Measurements from ENCODE around the gene CC2D1A. TPM values are rescaled to one million over a fixed set of nuclear protein-coding genes. Genes with fewer than 3 reads are reported as not detected.
"Not testable (repeated sequence)": the region's sequence is repeated elsewhere in the genome, so short reads cannot be mapped to it uniquely, and the experiment has no call there.

Gene CC2D1A
- total RNA-seq, 6 donors from 2014 or later = 30.4 to 95.3 (median 35.3) TPM

- Histone ChIP-seq H3K27ac (peak overlapping the region in 1 of 4 donors; percentile 43), H3K9me3 (peaks cover 0 to 5% (median 2%) of the 10 kb centered on the region in 4 donors), H3K27me3 (no peaks in the 10 kb centered on the region), H3K4me1 (peaks cover 0 to 16% (median 7%) of the 10 kb centered on the region in 4 donors), H3K36me3 (peaks cover 25 to 90% (median 66%) of the 10 kb centered on the region in 4 donors), H3K4me3 (no peak overlapping the region)
- TF ChIP-seq CTCF (IDR thresholded peaks at IDR 0.05) (no peak), POLR2AphosphoS5 (IDR thresholded peaks at IDR 0.05) (no peak), POLR2A (IDR thresholded peaks at IDR 0.05) (no peak), EP300 (IDR thresholded peaks at IDR 0.05) (no peak)
- WGBS, 2 donors = 65 to 69% methylated on average over 10 to 14 of the region's 14 CpGs
- ATAC-seq (ENCODE audit: low FRiP score in 2 of 2) (no peak), DNase-seq (no peak)
These were observed 11.9 kb downstream of the CC2D1A start for GRCh38 chr19:13917888-13918406.

- no peak for ATAC-seq (ENCODE audit: low FRiP score in 2 of 2)
- 94 to 96% methylated on average over 24 to 31 of the region's 34 CpGs for WGBS, 2 donors
- H3K27me3 ChIP-seq = no peaks in the 10 kb centered on the region
- TF ChIP-seq POLR2AphosphoS5 (IDR thresholded peaks at IDR 0.05) = no peak
- TF ChIP-seq CTCF (IDR thresholded peaks at IDR 0.05) = no peak
- no peak for TF ChIP-seq POLR2A (IDR thresholded peaks at IDR 0.05)
- no peak for TF ChIP-seq EP300 (IDR thresholded peaks at IDR 0.05)
- no peak overlapping the region for H3K4me3 ChIP-seq
- DNase-seq = peak in 1 of 2 donors; percentile 74
- H3K9me3 ChIP-seq = peaks cover 0 to 5% (median 2%) of the 10 kb centered on the region in 4 donors
- peaks cover 20 to 89% (median 65%) of the 10 kb centered on the region in 4 donors for H3K36me3 ChIP-seq
- peak overlapping the region in 1 of 4 donors; percentile 43 for H3K27ac ChIP-seq
- H3K4me1 ChIP-seq = peaks cover 0 to 16% (median 7%) of the 10 kb centered on the region in 4 donors
These were observed 12.9 kb downstream of the CC2D1A start for GRCh38 chr19:13918726-13919411.

- Histone ChIP-seq H3K9me3 (peaks cover 0 to 5% (median 2%) of the 10 kb centered on the region in 4 donors), H3K36me3 (peaks cover 8 to 89% (median 57%) of the 10 kb centered on the region in 4 donors), H3K27me3 (no peaks in the 10 kb centered on the region), H3K4me1 (peaks cover 0 to 16% (median 7%) of the 10 kb centered on the region in 4 donors), H3K27ac (no peak overlapping the region), H3K4me3 (no peak overlapping the region)
- 97 to 100% methylated on average over 2 to 11 of the region's 11 CpGs for WGBS, 2 donors
- peak in 1 of 2 donors; percentile 54 for DNase-seq
- ATAC-seq (ENCODE audit: low FRiP score in 2 of 2) = no peak
- no peak for TF ChIP-seq POLR2AphosphoS5 (IDR thresholded peaks at IDR 0.05)
- no peak for TF ChIP-seq CTCF (IDR thresholded peaks at IDR 0.05)
- no peak for TF ChIP-seq POLR2A (IDR thresholded peaks at IDR 0.05)
- no peak for TF ChIP-seq EP300 (IDR thresholded peaks at IDR 0.05)
These were observed 14.5 kb downstream of the CC2D1A start for GRCh38 chr19:13920524-13920923.

- TF ChIP-seq POLR2A (IDR thresholded peaks at IDR 0.05) (no peak), POLR2AphosphoS5 (IDR thresholded peaks at IDR 0.05) (no peak), CTCF (IDR thresholded peaks at IDR 0.05) (no peak), EP300 (IDR thresholded peaks at IDR 0.05) (no peak)
- Histone ChIP-seq H3K4me1 (peaks cover 0 to 17% (median 8%) of the 10 kb centered on the region in 4 donors), H3K27me3 (no peaks in the 10 kb centered on the region), H3K4me3 (no peak overlapping the region), H3K36me3 (peaks cover 8 to 88% (median 52%) of the 10 kb centered on the region in 4 donors), H3K9me3 (peaks cover 0 to 5% (median 2%) of the 10 kb centered on the region in 4 donors), H3K27ac (no peak overlapping the region)
- ATAC-seq (ENCODE audit: low FRiP score in 2 of 2) (peak; percentile 28 to 59), DNase-seq (peak in 1 of 2 donors; percentile 51)
- WGBS, 2 donors = 89 to 97% methylated on average over 1 to 2 of the region's 2 CpGs
These were observed 15.1 kb downstream of the CC2D1A start for GRCh38 chr19:13920940-13921747.

- DNase-seq; H3K9me3 ChIP-seq; ATAC-seq (ENCODE audit: low FRiP score in 2 of 2); H3K27ac ChIP-seq; H3K27me3 ChIP-seq; H3K4me3 ChIP-seq: not testable (repeated sequence)
- H3K36me3 ChIP-seq = peaks cover 8 to 88% (median 55%) of the 10 kb centered on the region in 4 donors
- 94 to 98% methylated on average over 5 to 6 of the region's 6 CpGs for WGBS, 2 donors
- peaks cover 3 to 20% (median 13%) of the 10 kb centered on the region in 4 donors for H3K4me1 ChIP-seq
These were observed 16.1 kb downstream of the CC2D1A start for GRCh38 chr19:13922118-13922517.

Data from upper lobe of left lung (tissue), 6 donors.